HG03045 (cell line): ENCODE data around the gene SLC15A3.
"Not testable (repeated sequence)": the region's sequence is repeated elsewhere in the genome, so short reads cannot be mapped to it uniquely, and the experiment has no call there.

Source experiments
- ATAC-seq: cut with Tn5 transposase; IDR thresholded peaks from one replicate; pipeline ENCODE4 v1.9.1; 2021; ENCODE audit warnings: mild to moderate bottlenecking, moderate library complexity; ENCODE audit not compliant: unreplicated experiment

Gene SLC15A3

GRCh38 chr11:60917267-60917666, 34.7 kb downstream of the SLC15A3 start:
- ATAC-seq = no peak

- ATAC-seq = no peak
Measured at GRCh38 chr11:60916669-60917206, 35.2 kb downstream of the SLC15A3 start.

GRCh38 chr11:60915248-60915914, 36.6 kb downstream of the SLC15A3 start:
- peak; percentile 35 for ATAC-seq

GRCh38 chr11:60914633-60915247, 37.2 kb downstream of the SLC15A3 start:
- peak; percentile 3 for ATAC-seq

GRCh38 chr11:60913793-60914632, 38.0 kb downstream of the SLC15A3 start, which contains the start of gene TMEM109:
TMEM109 (plus strand) TSS chr11:60914158; CDS start chr11:60919694, 5,536 bp downstream.
- ATAC-seq = peak; percentile 58

- no peak for ATAC-seq
Measured at GRCh38 chr11:60912851-60913528, 39.0 kb downstream of the SLC15A3 start.

GRCh38 chr11:60912223-60912850, 39.6 kb downstream of the SLC15A3 start:
- ATAC-seq = no peak

GRCh38 chr11:60910711-60911380, 41.1 kb downstream of the SLC15A3 start:
- no peak for ATAC-seq

GRCh38 chr11:60910281-60910687, 41.7 kb downstream of the SLC15A3 start:
- ATAC-seq = peak; percentile 31

GRCh38 chr11:60909680-60910280, 42.2 kb downstream of the SLC15A3 start:
- ATAC-seq = not testable (repeated sequence)

GRCh38 chr11:60908803-60909202, 43.2 kb downstream of the SLC15A3 start:
- no peak for ATAC-seq

- ATAC-seq = peak; percentile 82
Measured at GRCh38 chr11:60906132-60906972, 45.6 kb downstream of the SLC15A3 start, which contains the start of gene PRPF19. PRPF19 (minus strand) TSS chr11:60906585; CDS start chr11:60906382, 203 bp downstream.

- ATAC-seq = no peak
Measured at GRCh38 chr11:60905551-60906113, 46.3 kb downstream of the SLC15A3 start.

- no peak for ATAC-seq
Measured at GRCh38 chr11:60905047-60905446, 46.9 kb downstream of the SLC15A3 start.

- ATAC-seq = no peak
Measured at GRCh38 chr11:60902625-60903024, 49.4 kb downstream of the SLC15A3 start.

- ATAC-seq = no peak
Measured at GRCh38 chr11:60900673-60901404, 51.1 kb downstream of the SLC15A3 start.

- no peak for ATAC-seq
Measured at GRCh38 chr11:60899977-60900376, 52.0 kb downstream of the SLC15A3 start.
